Testis (tissue), 2 donors: Measurements from ENCODE around the gene HRK.

ENCODE experiments used
- CTCF ChIP-seq, 3 experiments: fragments of 450-650 bp in 2 of 3; fragments of 200-600 bp in 1 of 3; sonication (generic) in 1 of 3; IDR thresholded peaks; one replicate each; pipeline ENCODE4 v1.5.1; 2016 to 2019; ENCODE audit warnings: antibody characterized with exemption in 3 of 3, mild to moderate bottlenecking in 2 of 3, moderate library complexity in 1 of 3
- POLR2A ChIP-seq: fragments of 450-650 bp; IDR thresholded peaks from one replicate; pipeline ENCODE4 v1.6.1; 2017; ENCODE audit warnings: antibody characterized with exemption, mild to moderate bottlenecking, moderate library complexity

GRCh38 chr12:116910645-116911451 lies 29.6 kb upstream of the HRK start, which contains the start of gene FBXW8:
- TF ChIP-seq CTCF (IDR thresholded peaks at IDR 0.05) (no peak), POLR2A (no peak)
